Lower lobe of right lung (tissue), 2 donors: ENCODE data around the gene CELF6. TPM values are rescaled to one million over a fixed set of nuclear protein-coding genes. Genes with fewer than 3 reads are reported as not detected.

Experiments
- ATAC-seq, 2 donors: fragments of 200-7000 bp; cut with Tn5 transposase; one replicate each; pipeline ENCODE4 v1.9.1; 2020 to 2022; ENCODE audit warnings: mild to moderate bottlenecking in 2 of 2, moderate library complexity in 2 of 2
- DNase-seq: peaks from one replicate; pipeline ENCODE4 v3.0.0-alpha.2; 2020
- H3K27ac ChIP-seq: fragments of 200-600 bp; one replicate; pipeline ENCODE4 v1.8.0; 2022
- H3K27me3 ChIP-seq: fragments of 200-600 bp; one replicate; pipeline ENCODE4 v1.8.0; 2022; ENCODE audit warnings: low read depth
- H3K36me3 ChIP-seq: fragments of 200-600 bp; one replicate; pipeline ENCODE4 v1.8.0; 2022; ENCODE audit warnings: mild to moderate bottlenecking
- H3K4me1 ChIP-seq: fragments of 200-600 bp; one replicate; pipeline ENCODE4 v1.8.0; 2022
- H3K4me3 ChIP-seq: fragments of 200-600 bp; one replicate; pipeline ENCODE4 v1.8.0; 2022; ENCODE audit warnings: mild to moderate bottlenecking
- H3K9me3 ChIP-seq: fragments of 200-600 bp; one replicate; pipeline ENCODE4 v1.8.0; 2022
- intact Hi-C: fragments of 100-400 bp; cut with DNase I; formaldehyde crosslinking; loops from one replicate; pipeline ENCODE4 v1.11.0; 2022
- total RNA-seq: library from RNA; stranded (reverse); fragmentation: NEBNext Ultra II Directional; extraction: Animal tissue kit (Norgen Biotek cat#: 25700); gene quantifications from one replicate; pipeline ENCODE4 v1.2.1, GENCODE V29; 2021
- TF ChIP-seq, protein P1 (sequence below): fragments of 200-600 bp; IDR thresholded peaks from one replicate; pipeline ENCODE4 v1.8.0; 2022; ENCODE audit warnings: antibody characterized with exemption, mild to moderate bottlenecking
- donor health status: DM: no; HTN: yes; CAD: no; lungs with severe emphysema.

The CELF6 gene
- total RNA-seq, 1 donor from 2014 or later = 5.7 TPM

GRCh38 chr15:72252663-72253299 lies 67.2 kb downstream of the CELF6 start:
- Histone ChIP-seq H3K36me3 (peaks cover 97% of the 10 kb centered on the region), H3K4me3 (no peak overlapping the region), H3K27me3 (no peaks in the 10 kb centered on the region), H3K27ac (no peak overlapping the region), H3K9me3 (no peaks in the 10 kb centered on the region), H3K4me1 (no peaks in the 10 kb centered on the region)
- ATAC-seq = no peak
- no peak for DNase-seq
- TF ChIP-seq, protein P1, sequence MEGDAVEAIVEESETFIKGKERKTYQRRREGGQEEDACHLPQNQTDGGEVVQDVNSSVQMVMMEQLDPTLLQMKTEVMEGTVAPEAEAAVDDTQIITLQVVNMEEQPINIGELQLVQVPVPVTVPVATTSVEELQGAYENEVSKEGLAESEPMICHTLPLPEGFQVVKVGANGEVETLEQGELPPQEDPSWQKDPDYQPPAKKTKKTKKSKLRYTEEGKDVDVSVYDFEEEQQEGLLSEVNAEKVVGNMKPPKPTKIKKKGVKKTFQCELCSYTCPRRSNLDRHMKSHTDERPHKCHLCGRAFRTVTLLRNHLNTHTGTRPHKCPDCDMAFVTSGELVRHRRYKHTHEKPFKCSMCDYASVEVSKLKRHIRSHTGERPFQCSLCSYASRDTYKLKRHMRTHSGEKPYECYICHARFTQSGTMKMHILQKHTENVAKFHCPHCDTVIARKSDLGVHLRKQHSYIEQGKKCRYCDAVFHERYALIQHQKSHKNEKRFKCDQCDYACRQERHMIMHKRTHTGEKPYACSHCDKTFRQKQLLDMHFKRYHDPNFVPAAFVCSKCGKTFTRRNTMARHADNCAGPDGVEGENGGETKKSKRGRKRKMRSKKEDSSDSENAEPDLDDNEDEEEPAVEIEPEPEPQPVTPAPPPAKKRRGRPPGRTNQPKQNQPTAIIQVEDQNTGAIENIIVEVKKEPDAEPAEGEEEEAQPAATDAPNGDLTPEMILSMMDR = no peak
- intact Hi-C loops = no loop called here

DNA sequence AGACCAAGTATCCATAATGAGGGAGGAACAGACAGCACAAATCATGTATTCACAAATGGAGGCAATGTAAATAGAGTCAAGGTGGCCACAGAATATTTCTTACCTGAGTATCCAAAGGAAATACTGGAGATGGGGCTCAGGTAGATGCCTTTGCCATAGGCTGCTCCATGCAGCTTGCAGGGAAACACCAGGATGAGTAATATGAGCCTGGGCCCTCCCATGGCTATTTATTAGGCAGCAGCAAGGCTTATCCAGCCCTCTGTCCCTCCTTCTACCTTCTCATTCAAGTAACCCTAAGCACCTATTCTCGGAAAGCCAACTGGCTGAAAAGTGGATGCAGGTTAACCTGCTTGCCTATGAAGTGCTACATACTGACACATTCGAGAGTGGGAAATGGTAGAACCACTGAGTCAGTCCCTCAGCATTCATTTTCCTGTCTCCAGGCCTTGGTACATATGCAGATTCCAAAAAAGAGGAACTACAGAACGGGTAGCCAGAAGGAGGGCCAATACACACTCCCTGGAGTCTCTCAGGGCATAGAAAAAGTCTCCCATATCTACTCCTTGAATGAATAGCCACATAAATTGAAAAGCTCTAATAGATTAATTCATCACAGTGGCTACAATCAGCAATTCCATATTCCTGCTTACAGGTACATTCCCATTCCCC lies 70.7 kb downstream of the CELF6 start:
- no peak for ATAC-seq
- H3K4me3 ChIP-seq = no peak overlapping the region
- H3K27me3 ChIP-seq = no peaks in the 10 kb centered on the region
- DNase-seq = no peak
- no peaks in the 10 kb centered on the region for H3K4me1 ChIP-seq
- intact Hi-C loops = no loop called here
- TF ChIP-seq, protein P1 = no peak
- H3K9me3 ChIP-seq = no peaks in the 10 kb centered on the region
- H3K27ac ChIP-seq = no peak overlapping the region
- peaks cover 96% of the 10 kb centered on the region for H3K36me3 ChIP-seq

DNA sequence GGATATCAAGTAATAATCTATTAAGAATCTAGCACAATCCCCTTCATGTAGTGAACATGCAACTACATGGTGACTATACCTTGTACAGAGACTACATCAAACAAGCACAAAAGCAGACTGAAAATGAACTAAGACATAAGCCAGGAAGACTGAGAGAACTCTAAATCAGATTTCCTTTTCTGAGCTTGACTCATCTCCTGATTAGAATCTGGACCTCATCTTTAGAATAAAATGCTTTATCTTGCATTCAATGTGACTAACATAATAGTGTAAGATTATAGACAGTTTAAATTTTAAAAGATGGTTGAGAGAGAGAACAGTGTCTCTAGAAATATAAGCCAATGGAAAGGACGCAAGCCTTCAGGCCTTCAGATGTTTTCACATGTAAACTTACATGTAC lies 71.4 kb downstream of the CELF6 start:
- H3K27ac ChIP-seq = no peak overlapping the region
- peaks cover 96% of the 10 kb centered on the region for H3K36me3 ChIP-seq
- H3K4me3 ChIP-seq = no peak overlapping the region
- no peaks in the 10 kb centered on the region for H3K9me3 ChIP-seq
- ATAC-seq = no peak
- TF ChIP-seq, protein P1 = no peak
- H3K4me1 ChIP-seq = no peaks in the 10 kb centered on the region
- no peaks in the 10 kb centered on the region for H3K27me3 ChIP-seq
- intact Hi-C loops = no loop called here
- no peak for DNase-seq

DNA sequence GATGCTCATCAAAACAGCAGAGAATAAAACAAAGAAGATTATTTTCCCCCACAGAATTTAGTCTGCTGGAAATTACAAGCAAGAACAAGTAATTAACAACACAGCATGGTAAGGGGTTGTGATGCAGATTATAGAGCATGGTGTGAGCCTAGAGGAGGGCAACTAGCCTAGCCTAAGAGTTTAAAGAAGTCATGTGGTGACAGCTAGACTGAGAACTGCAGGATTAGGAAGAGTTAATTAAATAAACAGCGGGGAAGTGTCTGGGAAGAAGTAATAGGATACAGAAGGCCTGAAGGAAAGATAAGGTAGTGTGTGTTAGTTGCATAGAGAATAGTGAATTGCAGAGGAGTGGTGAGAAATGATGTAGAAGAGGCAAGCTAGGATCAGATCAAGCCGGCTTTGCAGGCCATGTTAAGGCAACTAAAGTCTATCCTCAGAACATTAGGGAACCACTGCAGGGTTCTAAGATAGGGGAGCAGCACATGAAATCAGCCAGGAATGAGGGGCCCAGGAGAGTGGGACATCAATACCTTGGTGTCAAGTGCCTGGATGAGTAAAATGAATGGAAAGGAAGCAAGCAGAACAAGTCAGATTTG lies 77.1 kb downstream of the CELF6 start:
- H3K4me3 ChIP-seq = no peak overlapping the region
- H3K9me3 ChIP-seq = no peaks in the 10 kb centered on the region
- intact Hi-C loops = no loop called here
- TF ChIP-seq, protein P1 = no peak
- H3K4me1 ChIP-seq = no peaks in the 10 kb centered on the region
- ATAC-seq (no peak), DNase-seq (no peak)
- no peak overlapping the region for H3K27ac ChIP-seq
- peaks cover 80% of the 10 kb centered on the region for H3K36me3 ChIP-seq
- no peaks in the 10 kb centered on the region for H3K27me3 ChIP-seq

GRCh38 chr15:72239652-72240051 lies 80.3 kb downstream of the CELF6 start:
- Histone ChIP-seq H3K36me3 (peaks cover 51% of the 10 kb centered on the region), H3K4me3 (no peak overlapping the region), H3K9me3 (no peaks in the 10 kb centered on the region), H3K27ac (no peak overlapping the region), H3K4me1 (peaks cover 9% of the 10 kb centered on the region), H3K27me3 (no peaks in the 10 kb centered on the region)
- intact Hi-C loops = no loop called here
- TF ChIP-seq, protein P1 = no peak
- DNase-seq (no peak), ATAC-seq (no peak)
